GM21360 (cell line): Measurements from ENCODE around the gene KRTAP19-3.
"Not testable (repeated sequence)": the region's sequence is repeated elsewhere in the genome, so short reads cannot be mapped to it uniquely, and the experiment has no call there.

ENCODE experiments used
- ATAC-seq: cut with Tn5 transposase; IDR thresholded peaks from one replicate; pipeline ENCODE4 v1.9.1; 2021; ENCODE audit warnings: mild to moderate bottlenecking, moderate library complexity; ENCODE audit not compliant: unreplicated experiment

KRTAP19-3 gene

DNA sequence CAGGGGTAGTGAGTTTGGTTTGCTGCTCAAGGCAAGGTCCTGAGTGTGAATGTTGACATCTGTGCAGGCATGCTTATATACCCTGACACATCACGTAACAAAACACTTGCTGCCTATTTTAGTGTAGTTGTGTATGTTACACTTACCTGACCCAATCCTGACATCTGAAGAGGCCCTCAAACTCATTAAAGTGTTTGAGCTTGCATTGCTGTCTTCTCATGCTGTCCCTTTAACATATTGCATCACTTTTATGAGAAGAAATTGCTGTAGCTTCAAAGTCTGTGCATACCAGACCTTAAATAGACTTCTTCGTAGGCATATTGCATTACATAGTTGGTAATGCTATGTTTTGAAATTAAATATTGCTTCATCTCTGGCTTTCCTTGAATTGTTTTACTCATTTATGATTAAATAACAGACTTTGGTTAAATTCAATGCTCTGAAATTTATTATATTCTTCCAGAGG is at the start of gene KRTAP19-3:
TSS of gene KRTAP19-3 (minus strand) at position 51 of the 466 bp plus-strand sequence. CDS start 56 bp downstream, outside the sequence.
- ATAC-seq = no peak

DNA sequence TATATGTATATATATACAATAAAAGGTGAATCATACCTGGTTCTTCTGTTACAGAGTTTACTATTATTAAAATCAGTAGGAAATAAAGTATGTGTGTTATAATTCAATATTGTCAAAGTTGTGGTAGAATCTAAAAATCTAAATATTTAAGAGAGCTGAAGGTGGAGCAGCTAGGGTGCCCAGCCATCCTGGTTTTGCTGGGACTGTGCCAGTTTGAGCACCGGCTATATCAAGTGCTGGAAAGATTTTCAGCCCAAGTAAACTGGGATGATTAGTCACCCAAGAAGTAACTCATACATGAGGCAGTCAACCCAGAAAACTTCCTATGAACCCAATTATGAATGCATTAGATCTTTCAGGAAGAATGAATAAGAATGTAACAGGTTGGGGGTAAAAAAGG is 27.1 kb upstream of the KRTAP19-3 start:
- no peak for ATAC-seq

DNA sequence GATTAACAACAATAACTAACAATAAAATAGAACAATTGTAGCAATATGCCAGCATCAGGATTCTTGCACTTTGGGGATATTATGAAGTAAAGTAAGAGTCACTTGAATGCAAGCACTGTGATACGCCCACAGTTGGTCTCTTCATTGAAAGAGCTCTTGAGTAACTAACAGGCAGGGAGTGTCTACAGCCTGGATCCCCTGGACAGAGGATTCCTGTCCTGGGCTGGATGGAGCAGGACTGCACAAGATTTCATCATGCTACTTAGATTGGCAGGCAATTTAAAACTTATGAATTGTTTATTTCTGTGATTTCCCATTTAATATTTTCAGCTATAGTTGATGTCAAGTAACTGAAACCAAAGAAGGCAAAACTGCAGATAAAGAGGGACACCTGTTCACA is 23.9 kb upstream of the KRTAP19-3 start:
- ATAC-seq = no peak

DNA sequence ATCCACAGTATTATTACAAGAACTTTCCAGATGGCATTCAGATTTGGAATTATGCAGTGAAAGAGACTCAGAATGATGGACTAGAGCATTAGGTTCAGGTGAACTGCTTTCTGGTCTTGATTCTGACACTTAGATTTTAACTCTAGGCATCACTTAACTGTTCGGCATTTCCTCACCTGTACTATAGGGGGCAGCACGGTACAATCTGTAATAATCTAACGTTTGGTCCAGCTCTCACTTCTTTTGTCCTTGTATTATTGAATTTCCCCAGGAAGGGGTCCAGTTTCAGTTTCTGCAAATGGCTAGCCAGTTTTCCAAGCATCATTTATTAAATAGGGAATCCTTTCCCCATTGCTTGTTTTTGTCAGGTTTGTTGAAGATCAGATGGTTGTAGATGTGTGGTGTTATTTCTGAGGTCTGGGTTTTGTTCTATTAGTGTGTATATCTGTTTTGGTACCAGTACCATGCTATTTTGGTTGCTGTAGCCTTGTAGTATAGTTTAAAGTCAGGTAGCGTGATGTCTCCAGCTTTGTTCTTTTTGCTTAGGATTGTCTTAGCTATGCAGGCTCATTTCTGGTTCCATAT is 13.9 kb upstream of the KRTAP19-3 start:
- ATAC-seq = not testable (repeated sequence)

DNA sequence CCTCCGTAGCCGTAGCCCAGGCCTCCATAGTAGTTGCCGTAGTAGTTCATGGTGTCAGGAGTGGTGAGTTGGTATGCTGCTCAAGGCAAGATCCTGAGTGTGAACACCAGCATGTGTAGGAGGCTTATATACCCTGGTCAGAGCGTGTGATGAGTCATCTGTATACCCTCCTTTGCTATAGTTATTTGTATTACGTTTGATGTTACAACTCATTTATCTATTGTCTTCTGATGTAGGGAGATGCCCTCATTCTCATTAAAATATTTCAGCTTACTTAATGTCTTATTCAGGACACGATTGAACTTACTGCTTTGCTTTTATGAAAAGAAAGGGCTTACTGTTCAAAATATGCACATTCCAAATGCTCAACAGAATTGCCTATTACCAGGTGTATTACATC is 10.2 kb upstream of the KRTAP19-3 start, which contains the start of gene KRTAP19-5:
TSS of gene KRTAP19-5 (minus strand) at position 101 of the 400 bp plus-strand sequence. CDS start at position 50, 51 bp downstream.
- no peak for ATAC-seq

DNA sequence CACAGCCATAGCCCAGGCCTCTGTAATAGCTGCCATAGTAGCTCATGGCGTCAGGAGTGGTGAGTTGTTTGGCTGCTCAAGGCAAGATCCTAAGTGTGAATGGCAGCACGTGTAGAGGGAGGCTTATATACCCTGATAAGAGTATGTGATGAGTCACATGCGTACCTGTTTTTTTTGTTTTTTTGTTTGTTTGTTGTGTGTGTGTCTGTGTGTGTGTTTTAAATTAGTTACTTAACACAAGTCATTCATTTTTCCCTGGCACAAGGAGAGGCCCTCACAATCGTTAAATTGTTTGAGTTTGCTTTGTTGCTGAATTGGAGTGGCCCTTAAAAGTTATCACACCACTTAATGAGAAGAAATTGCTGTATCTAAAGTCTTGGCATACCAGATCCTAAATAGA is 5.3 kb upstream of the KRTAP19-3 start, which contains the start of gene KRTAP19-4:
TSS of gene KRTAP19-4 (minus strand) at position 101 of the 400 bp plus-strand sequence. CDS start at position 46, 55 bp downstream.
- no peak for ATAC-seq

DNA sequence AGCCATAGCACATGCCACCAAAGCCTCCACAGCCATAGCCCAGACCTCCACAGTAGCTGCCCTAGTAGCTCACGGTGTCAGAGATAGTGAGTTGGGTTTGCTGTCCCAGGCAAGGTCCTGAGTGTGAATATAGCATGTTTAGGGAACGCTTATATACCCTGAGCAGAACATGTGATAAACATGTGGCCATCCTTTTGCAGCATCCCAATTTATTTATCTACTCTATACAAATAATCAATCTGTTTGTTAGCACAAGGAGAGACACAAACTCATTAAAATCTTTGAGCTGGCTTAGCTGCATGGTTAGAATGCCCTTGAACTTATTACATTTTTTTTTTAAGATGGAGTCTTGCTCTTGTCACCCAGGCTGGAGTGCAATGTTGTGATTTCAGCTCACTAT is 4.5 kb downstream of the KRTAP19-3 start, which contains the start of gene KRTAP19-2:
TSS of gene KRTAP19-2 (minus strand) at position 101 of the 400 bp plus-strand sequence. CDS start at position 13, 88 bp downstream.
- ATAC-seq = no peak

DNA sequence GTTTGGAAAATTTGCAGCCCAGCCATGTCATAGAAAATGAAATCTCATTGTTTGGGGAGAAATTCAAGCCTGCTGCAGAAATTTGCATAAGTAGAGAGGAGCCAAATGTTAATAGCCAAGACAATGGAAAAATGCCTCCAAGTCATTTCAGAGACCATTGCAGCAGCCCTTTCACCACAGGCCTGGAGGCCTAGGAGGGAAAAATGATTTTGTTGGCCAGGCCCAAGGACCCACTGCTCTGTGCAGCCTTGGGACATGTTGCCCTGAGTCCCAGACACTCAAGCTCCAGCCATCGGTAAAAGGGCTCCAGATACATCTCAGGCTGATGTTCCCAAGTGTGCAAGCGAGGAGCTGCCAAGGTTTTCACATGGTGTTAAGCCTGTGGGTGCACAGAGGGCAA is 5.6 kb downstream of the KRTAP19-3 start:
- no peak for ATAC-seq

DNA sequence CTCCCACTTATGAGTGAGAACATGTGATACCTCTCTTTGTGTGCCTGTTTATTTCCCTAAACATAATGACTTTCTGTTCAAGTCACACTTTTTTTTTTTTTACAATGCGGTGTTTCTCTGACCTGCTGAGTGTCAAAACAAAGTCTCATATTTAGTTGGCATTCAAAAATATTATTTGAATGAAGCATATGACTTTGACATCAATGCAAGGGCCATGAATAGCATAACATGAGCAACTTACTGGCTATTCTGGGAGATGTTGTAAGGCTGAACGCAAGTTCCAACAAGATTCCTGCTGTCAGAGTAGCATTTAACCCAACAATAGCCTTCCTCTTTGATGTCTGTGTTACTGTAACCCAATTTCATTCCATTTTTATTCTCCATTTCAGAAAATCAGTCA is 9.7 kb downstream of the KRTAP19-3 start:
- ATAC-seq = no peak

DNA sequence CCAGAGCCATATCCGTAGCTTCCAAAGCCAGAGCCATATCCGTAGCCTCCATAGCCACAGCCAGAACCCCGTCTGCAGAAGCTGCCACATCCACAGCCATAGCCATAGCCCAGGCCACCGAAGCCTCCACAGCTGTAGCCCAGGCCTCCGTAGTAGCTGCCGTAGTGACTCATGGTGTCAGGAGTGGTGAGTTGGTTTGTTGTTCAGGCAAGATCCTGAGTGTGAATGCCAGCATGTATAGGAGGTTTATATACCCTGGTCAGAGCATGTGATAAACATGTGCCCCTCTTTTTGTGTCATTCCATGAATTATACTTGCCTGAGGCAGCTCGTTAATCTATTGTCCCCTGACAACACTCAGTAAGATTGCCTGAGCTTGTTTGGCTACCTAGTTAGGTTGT is 11.7 kb downstream of the KRTAP19-3 start, which contains the start of gene KRTAP19-1:
TSS of gene KRTAP19-1 (minus strand) at position 223 of the 400 bp plus-strand sequence. CDS start at position 173, 50 bp downstream.
- ATAC-seq = no peak

DNA sequence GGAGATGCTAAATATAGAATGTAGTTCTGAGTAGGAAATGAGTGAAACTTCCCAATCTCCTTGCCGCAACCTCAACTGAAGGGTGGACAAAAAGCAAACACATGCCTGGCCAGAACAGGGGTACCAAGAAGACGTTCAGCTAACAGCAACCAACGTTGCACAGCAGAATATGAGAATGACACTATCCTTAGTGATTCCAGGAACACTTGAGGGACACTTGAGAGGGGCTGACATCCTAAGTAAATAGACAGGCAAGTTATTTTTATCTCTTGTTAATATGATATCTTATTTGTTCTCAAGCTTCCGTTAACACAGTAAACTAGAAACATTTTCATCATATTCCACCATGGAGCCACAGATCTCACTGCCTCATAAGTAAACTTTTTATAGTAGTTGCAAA is 12.6 kb downstream of the KRTAP19-3 start:
- ATAC-seq = no peak

DNA sequence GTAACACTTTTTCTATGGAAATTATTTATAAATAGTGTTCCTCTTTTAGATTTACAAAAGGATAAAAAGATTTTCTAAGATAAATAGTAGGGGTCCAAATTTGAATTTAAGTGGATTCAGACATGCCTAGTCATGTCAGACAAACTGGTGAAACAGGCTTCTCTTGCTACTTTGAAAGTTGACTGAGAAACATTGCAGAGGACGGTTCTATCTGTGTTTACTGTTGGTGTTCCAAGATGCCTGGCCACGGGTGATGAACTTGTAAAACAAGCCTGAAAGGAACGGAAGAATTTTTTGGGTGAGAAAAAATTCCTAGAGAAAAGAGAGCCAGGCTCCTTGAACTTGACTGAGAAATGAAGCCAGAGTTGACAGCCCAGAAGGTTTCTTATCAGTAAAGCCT is 13.8 kb downstream of the KRTAP19-3 start:
- no peak for ATAC-seq

DNA sequence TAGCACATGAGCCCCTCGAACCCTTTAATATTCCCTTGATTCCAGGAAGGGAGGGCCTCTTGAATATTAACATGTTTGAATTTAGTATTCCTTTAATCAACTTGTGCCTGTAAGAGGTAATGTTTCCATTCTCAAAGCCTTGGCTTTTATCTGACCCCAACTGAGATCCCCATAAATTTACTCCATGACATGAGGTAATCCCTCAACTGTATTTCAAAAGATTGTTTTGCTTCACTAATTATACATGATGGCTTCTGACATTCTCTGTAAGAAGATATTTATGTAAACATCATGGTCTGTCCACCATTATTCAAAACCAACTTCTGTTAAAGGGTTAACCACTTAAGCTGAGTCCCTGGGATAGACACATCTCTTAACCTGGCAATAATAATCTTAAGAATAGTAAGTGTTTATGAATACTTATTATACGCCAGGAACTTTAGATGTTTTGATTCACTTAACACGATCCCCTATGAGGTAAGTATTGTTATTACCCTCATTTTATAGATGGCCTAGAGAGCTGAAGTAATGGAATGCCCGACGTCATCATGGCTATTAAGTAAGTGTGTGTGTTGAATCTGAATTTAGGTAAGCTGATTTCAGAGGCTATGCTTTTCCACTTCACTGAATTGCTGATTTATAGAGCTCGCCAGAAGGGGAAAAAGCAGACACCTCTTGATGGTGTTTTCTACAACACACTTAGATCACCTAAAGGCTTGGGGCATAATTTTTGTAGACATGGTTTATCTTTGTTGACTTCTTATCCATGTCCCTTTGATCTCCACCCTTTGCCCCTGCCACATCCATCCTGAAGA is 22.7 kb downstream of the KRTAP19-3 start:
- ATAC-seq = no peak

DNA sequence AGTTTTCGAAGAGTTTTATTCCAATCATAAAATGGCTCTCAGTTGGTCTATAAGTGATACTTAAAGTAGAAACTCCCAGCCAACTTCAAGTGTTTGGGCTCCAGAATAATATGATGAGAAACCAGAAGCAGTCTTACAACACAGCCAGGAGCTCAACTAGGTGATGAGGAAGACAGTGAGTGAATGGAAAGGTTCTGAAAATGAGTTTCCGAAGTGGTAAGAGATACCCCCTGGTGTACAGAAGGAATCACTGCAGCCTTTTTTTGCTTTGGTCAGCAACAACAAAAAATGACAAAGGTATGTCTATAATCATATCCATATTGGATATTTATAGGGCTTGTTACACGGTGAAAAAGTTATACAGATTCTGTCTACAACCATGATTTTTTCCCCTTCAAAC is 28.1 kb downstream of the KRTAP19-3 start:
- no peak for ATAC-seq

DNA sequence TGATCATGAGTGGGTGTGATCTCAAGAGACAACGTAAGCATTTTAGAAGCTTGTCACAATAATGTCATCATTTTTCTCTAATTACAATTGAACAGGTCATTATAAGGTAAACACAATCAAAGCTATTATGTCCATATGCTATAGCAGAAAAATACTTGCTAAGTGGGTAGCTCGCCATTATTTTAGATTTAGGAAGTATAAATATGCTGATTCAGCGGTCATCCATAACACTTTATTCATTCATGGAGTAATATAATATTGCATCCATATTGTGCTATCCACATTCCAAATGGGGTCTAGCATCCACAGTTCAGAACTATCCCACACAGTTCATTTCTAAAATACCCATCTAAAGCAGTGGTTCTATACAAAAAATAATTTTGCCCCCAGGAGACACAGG is 43.3 kb downstream of the KRTAP19-3 start:
- ATAC-seq = no peak

DNA sequence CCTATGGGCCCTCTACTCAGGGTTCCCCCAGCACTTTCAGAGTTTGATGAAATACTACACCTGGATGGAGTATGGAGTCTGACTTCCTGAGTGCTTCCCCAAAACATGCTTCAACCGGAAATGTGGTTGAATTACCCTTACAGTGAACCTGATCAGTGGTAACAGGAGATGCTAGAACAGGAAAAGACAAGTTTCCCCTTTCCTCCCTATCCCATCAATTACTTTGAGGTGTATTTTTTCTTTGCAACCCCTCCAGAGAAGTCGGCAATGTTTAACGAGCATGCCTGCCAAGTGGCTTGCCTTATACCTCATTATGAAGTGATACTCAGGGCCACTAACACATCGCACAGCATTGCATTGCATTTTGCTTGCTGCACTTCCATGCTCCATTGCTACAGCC is 44.8 kb downstream of the KRTAP19-3 start:
- no peak for ATAC-seq

DNA sequence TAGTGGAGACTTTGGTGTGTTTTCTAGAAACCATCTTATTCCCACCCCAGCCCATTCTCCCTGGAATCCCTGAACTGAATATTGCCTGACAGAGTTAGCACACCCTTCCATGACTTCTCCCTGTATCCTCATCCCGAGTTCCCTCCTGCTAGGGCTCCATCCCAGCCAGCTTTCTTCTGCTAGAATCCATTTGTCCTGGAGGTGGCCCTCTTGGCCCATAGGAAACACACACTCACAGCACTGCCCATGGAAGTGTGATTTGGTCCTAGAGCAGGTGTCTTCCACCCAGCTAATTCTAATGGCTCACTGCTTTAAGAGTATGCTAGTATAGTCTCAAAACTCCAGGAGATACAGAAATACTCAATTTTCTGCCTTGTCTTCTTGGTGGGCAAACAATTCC is 47.6 kb downstream of the KRTAP19-3 start:
- no peak for ATAC-seq

DNA sequence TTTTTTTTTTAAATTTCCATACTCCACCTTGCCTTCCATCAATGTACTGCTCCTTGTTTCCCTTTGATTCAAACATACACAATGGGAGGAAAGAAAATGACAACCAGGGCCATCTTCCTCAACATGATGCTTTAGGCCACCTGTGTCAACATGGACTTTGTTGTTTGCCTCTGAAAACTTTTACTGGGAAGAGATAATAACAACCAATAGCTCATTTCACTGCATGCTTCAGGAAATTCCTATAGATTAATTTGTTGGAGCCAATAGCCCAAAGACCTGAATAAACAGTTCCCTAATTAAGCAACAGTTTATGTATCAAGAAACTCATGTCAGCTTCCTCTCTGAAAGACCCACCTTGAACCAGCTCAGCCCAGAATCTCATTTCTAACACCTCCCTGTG is 48.6 kb downstream of the KRTAP19-3 start:
- ATAC-seq = no peak
